ENCODE results near the gene IGSF8.

GRCh38 chr1:160089883-160090282 is 8.5 kb downstream of the IGSF8 start:
- TF ChIP-seq CTCF (IDR thresholded peaks at IDR 0.05; ENCODE audit: poor library complexity, severe bottlenecking) (no peak), POLR2AphosphoS5 (IDR thresholded peaks at IDR 0.05) (no peak), EZH2 (IDR thresholded peaks at IDR 0.05; ENCODE audit: borderline replicate concordance, insufficient read depth, low read length, poor library complexity, severe bottlenecking) (no peak), EP300 (conservative IDR thresholded peaks at IDR 0.05; ENCODE audit: poor library complexity, severe bottlenecking) (no peak), MXI1 (conservative IDR thresholded peaks at IDR 0.05; ENCODE audit: poor library complexity, severe bottlenecking) (no peak), TAF1 (IDR thresholded peaks at IDR 0.05; ENCODE audit: low read depth) (no peak)
